Measurements from ENCODE around the gene CCSER2. TPM values are rescaled to one million over a fixed set of nuclear protein-coding genes. Genes with fewer than 3 reads are reported as not detected.
A peak's percentile ranks its signal among the peaks of the same experiment; 100 is the strongest.

The CCSER2 gene
- total RNA-seq, 1 donor from 2014 or later, result 22.4 TPM

DNA sequence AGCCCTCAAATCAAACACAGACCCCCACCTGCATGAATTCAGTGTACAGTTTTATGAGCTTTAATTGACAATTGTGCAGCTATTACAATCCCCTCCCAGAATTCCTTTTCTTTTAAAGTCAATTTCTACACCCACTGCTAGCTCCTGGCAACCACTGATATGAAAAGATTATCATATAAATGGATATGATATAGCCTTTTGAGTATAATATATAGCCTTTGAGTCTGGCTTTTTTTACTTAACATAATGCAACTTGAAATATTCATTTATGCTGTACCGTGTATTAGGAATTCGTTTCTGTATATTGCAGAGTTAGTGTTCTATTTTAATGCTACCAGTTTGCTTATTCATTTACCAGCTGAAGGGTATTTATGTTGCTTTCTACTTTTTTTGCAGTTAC is 127.7 kb downstream of the CCSER2 start:
- H3K27me3 ChIP-seq (ENCODE audit: control insufficient read depth, insufficient read depth, low read length), result no peaks in the 10 kb centered on the region
- DNase-seq (ENCODE audit: low read depth) (no peak), FAIRE-seq (no peak)
- H3K36me3 ChIP-seq (ENCODE audit: control insufficient read depth, insufficient read depth, low read length), result no peaks in the 10 kb centered on the region
- TF ChIP-seq, protein P1, sequence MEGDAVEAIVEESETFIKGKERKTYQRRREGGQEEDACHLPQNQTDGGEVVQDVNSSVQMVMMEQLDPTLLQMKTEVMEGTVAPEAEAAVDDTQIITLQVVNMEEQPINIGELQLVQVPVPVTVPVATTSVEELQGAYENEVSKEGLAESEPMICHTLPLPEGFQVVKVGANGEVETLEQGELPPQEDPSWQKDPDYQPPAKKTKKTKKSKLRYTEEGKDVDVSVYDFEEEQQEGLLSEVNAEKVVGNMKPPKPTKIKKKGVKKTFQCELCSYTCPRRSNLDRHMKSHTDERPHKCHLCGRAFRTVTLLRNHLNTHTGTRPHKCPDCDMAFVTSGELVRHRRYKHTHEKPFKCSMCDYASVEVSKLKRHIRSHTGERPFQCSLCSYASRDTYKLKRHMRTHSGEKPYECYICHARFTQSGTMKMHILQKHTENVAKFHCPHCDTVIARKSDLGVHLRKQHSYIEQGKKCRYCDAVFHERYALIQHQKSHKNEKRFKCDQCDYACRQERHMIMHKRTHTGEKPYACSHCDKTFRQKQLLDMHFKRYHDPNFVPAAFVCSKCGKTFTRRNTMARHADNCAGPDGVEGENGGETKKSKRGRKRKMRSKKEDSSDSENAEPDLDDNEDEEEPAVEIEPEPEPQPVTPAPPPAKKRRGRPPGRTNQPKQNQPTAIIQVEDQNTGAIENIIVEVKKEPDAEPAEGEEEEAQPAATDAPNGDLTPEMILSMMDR (IDR thresholded peaks at IDR 0.05; ENCODE audit: insufficient read depth, low read length, severe bottlenecking), result no peak
- H3K4me3 ChIP-seq (ENCODE audit: low read depth, low read length), result no peak overlapping the region

DNA sequence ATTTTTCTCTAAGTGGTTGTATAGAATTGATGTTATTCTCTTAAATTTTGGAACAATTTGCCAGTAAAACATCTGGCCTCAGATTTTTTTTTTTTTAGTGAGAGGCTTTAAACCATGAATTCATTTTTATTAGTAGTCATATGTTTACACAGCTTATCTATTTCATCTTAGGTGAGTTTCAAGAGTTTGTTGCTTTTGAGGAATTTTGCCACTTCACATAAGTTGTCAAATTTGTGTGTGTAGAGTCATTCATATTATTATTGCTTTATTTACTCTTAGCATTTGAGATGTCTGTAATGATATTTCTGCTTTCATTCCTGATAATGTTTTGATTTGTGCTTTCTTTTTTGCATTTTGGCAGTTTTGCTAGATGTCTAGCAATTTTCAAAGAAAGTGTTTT is 132.1 kb downstream of the CCSER2 start:
- FAIRE-seq (no peak), DNase-seq (ENCODE audit: low read depth) (no peak)
- Histone ChIP-seq H3K27me3 (ENCODE audit: control insufficient read depth, insufficient read depth, low read length) (no peaks in the 10 kb centered on the region), H3K36me3 (ENCODE audit: control insufficient read depth, insufficient read depth, low read length) (no peaks in the 10 kb centered on the region), H3K4me3 (ENCODE audit: low read depth, low read length) (no peak overlapping the region)
- TF ChIP-seq, protein P1 (IDR thresholded peaks at IDR 0.05; ENCODE audit: insufficient read depth, low read length, severe bottlenecking), result no peak

DNA sequence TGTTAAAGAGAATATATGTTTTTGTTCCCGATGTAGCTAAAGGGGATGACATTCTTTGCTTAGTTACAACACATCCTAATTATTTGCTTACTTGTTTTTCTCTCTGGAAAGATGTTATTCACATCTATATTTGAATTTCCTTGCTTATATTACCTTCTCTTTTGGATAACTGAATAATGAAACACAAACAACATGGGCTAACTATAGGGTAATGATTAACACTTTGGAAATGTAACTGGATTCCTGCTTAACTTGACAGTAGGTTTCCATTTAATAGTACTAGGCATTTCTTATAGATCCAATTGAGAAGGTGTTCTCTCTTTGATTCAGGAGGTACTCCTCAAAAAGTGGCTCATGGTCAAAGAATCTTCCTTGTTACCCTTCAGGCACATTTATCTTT is 141.1 kb downstream of the CCSER2 start:
- TF ChIP-seq, protein P1 (IDR thresholded peaks at IDR 0.05; ENCODE audit: insufficient read depth, low read length, severe bottlenecking), result no peak
- H3K36me3 ChIP-seq (ENCODE audit: control insufficient read depth, insufficient read depth, low read length), result no peaks in the 10 kb centered on the region
- no peaks in the 10 kb centered on the region for H3K27me3 ChIP-seq (ENCODE audit: control insufficient read depth, insufficient read depth, low read length)
- no peak for FAIRE-seq
- H3K4me3 ChIP-seq (ENCODE audit: low read depth, low read length), result no peak overlapping the region
- peak; percentile 12 for DNase-seq (ENCODE audit: low read depth)

DNA sequence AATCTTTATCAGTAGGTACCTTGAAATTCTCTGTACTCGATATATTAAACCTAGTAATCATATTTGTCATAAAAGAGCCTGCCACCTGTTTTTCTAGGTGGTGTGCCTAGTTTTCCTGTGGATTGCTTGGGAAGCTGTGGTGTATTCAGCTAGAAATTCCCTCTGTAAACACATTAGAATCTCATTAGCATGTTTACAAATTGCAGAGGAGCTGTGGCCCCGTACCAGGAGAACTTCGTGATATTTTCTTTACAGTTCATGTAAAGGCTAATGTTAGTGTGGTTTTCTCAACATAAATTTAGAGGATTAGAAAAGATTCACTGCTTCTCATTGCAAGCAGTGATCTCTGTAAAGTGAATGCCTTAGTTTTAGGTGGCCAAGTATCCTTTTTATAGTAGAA is 144.7 kb downstream of the CCSER2 start:
- TF ChIP-seq, protein P1 (IDR thresholded peaks at IDR 0.05; ENCODE audit: insufficient read depth, low read length, severe bottlenecking), result no peak
- DNase-seq (ENCODE audit: low read depth) (no peak), FAIRE-seq (no peak)
- Histone ChIP-seq H3K4me3 (ENCODE audit: low read depth, low read length) (no peak overlapping the region), H3K36me3 (ENCODE audit: control insufficient read depth, insufficient read depth, low read length) (no peaks in the 10 kb centered on the region), H3K27me3 (ENCODE audit: control insufficient read depth, insufficient read depth, low read length) (no peaks in the 10 kb centered on the region)

DNA sequence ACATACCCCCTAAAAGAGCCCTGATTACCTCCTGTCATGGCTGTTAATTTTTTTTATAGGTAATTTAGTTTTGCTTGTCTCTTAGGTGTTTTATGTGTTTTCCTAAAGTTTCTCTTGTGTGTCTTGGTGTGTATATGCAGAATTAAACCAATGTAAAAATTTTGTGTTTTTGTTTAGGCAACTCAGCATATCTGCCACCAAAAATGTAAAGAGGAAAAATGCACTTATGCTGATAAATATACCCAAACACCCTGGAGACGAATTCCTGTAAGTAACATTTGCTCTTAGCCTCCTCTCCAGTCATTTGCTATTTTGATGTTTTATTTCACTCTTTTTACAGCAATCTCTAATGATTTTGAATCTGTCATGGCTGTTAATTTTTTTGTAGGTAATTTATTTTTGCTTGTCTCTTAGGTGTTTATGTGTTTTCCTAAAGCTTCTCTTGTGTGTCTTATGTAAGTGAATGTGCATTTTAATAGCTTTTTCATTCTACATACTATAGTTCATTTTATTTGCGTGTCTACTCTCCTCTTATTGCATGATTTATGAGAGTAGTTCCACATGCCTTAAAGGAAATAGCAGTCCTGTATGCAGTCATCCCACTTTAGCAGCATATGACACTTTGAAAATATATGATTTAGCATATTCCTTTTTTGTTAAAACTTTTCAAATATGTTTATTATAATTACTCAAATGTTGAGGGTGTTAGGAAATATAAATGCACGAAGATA is 149.2 kb downstream of the CCSER2 start:
- no peaks in the 10 kb centered on the region for H3K27me3 ChIP-seq (ENCODE audit: control insufficient read depth, insufficient read depth, low read length)
- DNase-seq (ENCODE audit: low read depth) (no peak), FAIRE-seq (no peak)
- H3K36me3 ChIP-seq (ENCODE audit: control insufficient read depth, insufficient read depth, low read length), result no peaks in the 10 kb centered on the region
- TF ChIP-seq, protein P1 (IDR thresholded peaks at IDR 0.05; ENCODE audit: insufficient read depth, low read length, severe bottlenecking), result no peak
- H3K4me3 ChIP-seq (ENCODE audit: low read depth, low read length), result no peak overlapping the region

DNA sequence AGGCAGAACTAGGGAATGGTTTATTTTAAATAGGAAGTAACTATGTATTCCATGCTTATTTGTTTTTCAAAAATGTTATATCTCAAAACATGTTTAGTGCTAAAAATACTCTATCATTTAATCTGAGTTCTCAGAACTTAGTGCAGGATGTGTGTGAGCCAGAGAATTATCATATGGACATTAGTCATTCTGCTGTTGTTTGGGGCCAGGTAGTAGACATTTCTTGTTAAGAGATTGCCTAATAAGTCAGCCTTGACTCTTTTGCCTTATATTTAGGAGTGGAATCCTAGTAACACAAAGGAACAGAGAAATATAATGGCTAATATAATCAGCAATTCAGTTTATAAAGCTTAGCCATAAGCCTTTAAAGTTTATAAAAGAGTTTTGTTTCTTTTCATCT is 149.8 kb downstream of the CCSER2 start:
- TF ChIP-seq, protein P1 (IDR thresholded peaks at IDR 0.05; ENCODE audit: insufficient read depth, low read length, severe bottlenecking), result no peak
- FAIRE-seq (no peak), DNase-seq (ENCODE audit: low read depth) (peak; percentile 76)
- Histone ChIP-seq H3K36me3 (ENCODE audit: control insufficient read depth, insufficient read depth, low read length) (no peaks in the 10 kb centered on the region), H3K27me3 (ENCODE audit: control insufficient read depth, insufficient read depth, low read length) (no peaks in the 10 kb centered on the region), H3K4me3 (ENCODE audit: low read depth, low read length) (no peak overlapping the region)
